Measurements from ENCODE around the gene SRGAP3. TPM values are rescaled to one million over a fixed set of nuclear protein-coding genes. Genes with fewer than 3 reads are reported as not detected.
A peak's percentile ranks its signal among the peaks of the same experiment; 100 is the strongest.

SRGAP3 gene
- total and polyA plus RNA-seq, 2 experiments from 2014 or later = 6.0 to 15.7 TPM

- Histone ChIP-seq H3K36me3 (no peaks in the 10 kb centered on the region), H3K27ac (no peak overlapping the region), H3K9me3 (ENCODE audit: low read depth) (no peaks in the 10 kb centered on the region), H3K4me3 (no peak overlapping the region), H3K4me1 (ENCODE audit: low read depth) (no peaks in the 10 kb centered on the region), H3K27me3 (no peaks in the 10 kb centered on the region)
- no peak for DNase-seq (ENCODE audit: low read depth in 1 of 2, low spot score in 1 of 2)
- no peak for TF ChIP-seq CTCF (IDR thresholded peaks at IDR 0.05; ENCODE audit: low read depth, low read length)
These were observed 214.0 kb downstream of the SRGAP3 start for GRCh38 chr3:9035473-9035872.

DNA sequence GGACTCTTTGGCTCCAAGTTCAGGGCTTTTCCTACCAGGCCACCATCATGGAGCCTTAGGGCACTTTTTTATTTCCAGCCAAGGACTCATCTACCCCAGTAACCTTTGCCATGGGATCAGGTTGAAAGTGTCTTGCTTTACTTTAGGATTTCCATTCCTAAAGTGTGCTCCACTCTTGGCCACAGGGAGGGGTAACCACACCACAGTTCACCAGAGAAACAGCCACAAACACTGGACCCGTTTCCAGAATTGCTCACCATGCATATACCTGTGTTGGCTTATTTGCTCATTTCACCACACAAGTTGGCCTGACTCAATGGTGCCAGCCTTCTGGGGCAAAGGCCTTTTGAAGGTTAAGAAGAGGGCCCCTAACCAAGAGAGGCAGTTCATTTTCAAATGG lies 215.6 kb downstream of the SRGAP3 start:
- H3K36me3 ChIP-seq = no peaks in the 10 kb centered on the region
- no peaks in the 10 kb centered on the region for H3K9me3 ChIP-seq (ENCODE audit: low read depth)
- no peak overlapping the region for H3K4me3 ChIP-seq
- DNase-seq (ENCODE audit: low read depth in 1 of 2, low spot score in 1 of 2) = no peak
- H3K27me3 ChIP-seq = no peaks in the 10 kb centered on the region
- no peak for TF ChIP-seq CTCF (IDR thresholded peaks at IDR 0.05; ENCODE audit: low read depth, low read length)
- no peak overlapping the region for H3K27ac ChIP-seq
- H3K4me1 ChIP-seq (ENCODE audit: low read depth) = no peaks in the 10 kb centered on the region

GRCh38 chr3:9032231-9032777 lies 217.1 kb downstream of the SRGAP3 start:
- H3K27me3 ChIP-seq = no peaks in the 10 kb centered on the region
- no peaks in the 10 kb centered on the region for H3K36me3 ChIP-seq
- no peaks in the 10 kb centered on the region for H3K4me1 ChIP-seq (ENCODE audit: low read depth)
- H3K9me3 ChIP-seq (ENCODE audit: low read depth) = no peaks in the 10 kb centered on the region
- H3K27ac ChIP-seq = no peak overlapping the region
- TF ChIP-seq CTCF (IDR thresholded peaks at IDR 0.05; ENCODE audit: low read depth, low read length) = no peak
- DNase-seq (ENCODE audit: low read depth in 1 of 2, low spot score in 1 of 2) = no peak
- no peak overlapping the region for H3K4me3 ChIP-seq

DNA sequence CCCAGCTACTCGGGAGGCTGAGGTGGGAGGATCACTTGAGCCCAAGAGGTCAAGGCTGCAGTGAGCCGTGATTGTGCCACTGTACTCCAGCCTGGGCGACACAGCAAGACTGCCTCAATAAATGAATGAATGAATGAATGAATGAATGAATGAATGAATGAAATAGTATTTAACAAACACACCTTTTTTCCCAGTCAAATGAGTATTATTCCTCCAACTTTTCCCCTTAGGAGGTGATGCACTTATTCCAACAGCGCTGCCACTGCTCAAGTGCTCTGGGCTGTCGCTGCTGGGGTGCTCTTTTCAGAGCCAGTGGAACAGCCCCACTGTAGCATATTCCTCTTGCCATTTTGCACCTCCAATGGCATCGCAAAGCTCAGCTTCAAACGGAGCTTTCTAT lies 219.4 kb downstream of the SRGAP3 start:
- H3K9me3 ChIP-seq (ENCODE audit: low read depth) = no peaks in the 10 kb centered on the region
- no peak for TF ChIP-seq CTCF (IDR thresholded peaks at IDR 0.05; ENCODE audit: low read depth, low read length)
- no peak overlapping the region for H3K4me3 ChIP-seq
- no peaks in the 10 kb centered on the region for H3K36me3 ChIP-seq
- no peaks in the 10 kb centered on the region for H3K4me1 ChIP-seq (ENCODE audit: low read depth)
- no peaks in the 10 kb centered on the region for H3K27me3 ChIP-seq
- no peak for DNase-seq (ENCODE audit: low read depth in 1 of 2, low spot score in 1 of 2)
- H3K27ac ChIP-seq = no peak overlapping the region

- DNase-seq (ENCODE audit: low read depth in 1 of 2, low spot score in 1 of 2) = peak in 1 of 2 donors; percentile 91
- no peaks in the 10 kb centered on the region for H3K4me1 ChIP-seq (ENCODE audit: low read depth)
- H3K9me3 ChIP-seq (ENCODE audit: low read depth) = no peaks in the 10 kb centered on the region
- H3K27me3 ChIP-seq = no peaks in the 10 kb centered on the region
- H3K27ac ChIP-seq = no peak overlapping the region
- H3K36me3 ChIP-seq = no peaks in the 10 kb centered on the region
- TF ChIP-seq CTCF (IDR thresholded peaks at IDR 0.05; ENCODE audit: low read depth, low read length) = no peak
- H3K4me3 ChIP-seq = no peak overlapping the region
These were observed 221.3 kb downstream of the SRGAP3 start for GRCh38 chr3:9028134-9028533.
